Tibial nerve (tissue), 4 donors: ENCODE results near the gene UBE3A. TPM values are rescaled to one million over a fixed set of nuclear protein-coding genes. Genes with fewer than 3 reads are reported as not detected.

Source experiments
- DNase-seq, 2 donors: peaks; one replicate each; pipeline ENCODE4 v3.0.0-alpha.2; 2019; ENCODE audit warnings: low spot score in 2 of 2
- H3K27ac ChIP-seq, 4 donors: fragments of 200-600 bp; sonication (generic) in 3 of 4; one replicate each; pipeline ENCODE4 v1.5.1; 2017 to 2019; ENCODE audit warnings: mild to moderate bottlenecking in 1 of 4
- H3K27me3 ChIP-seq, 2 donors: fragments of 200-600 bp; sonication (generic) in 1 of 2; one replicate each; pipeline versions ENCODE4 v1.5.1 to v1.6.0; 2017 to 2019
- H3K36me3 ChIP-seq, 3 donors: fragments of 200-600 bp; sonication (generic); one replicate each; pipeline ENCODE4 v1.5.1; 2018 to 2019
- H3K4me1 ChIP-seq, 4 donors: fragments of 200-600 bp; sonication (generic) in 3 of 4; one replicate each; pipeline ENCODE4 v1.5.1; 2017 to 2019
- H3K4me3 ChIP-seq, 4 donors: fragments of 200-600 bp; sonication (generic) in 3 of 4; one replicate each; pipeline ENCODE4 v1.5.1; 2017 to 2019; ENCODE audit warnings: mild to moderate bottlenecking in 1 of 4, moderate library complexity in 1 of 4
- H3K9me3 ChIP-seq, 4 donors: fragments of 200-600 bp; sonication (generic) in 3 of 4; one replicate each; pipeline ENCODE4 v1.5.1; 2017 to 2019
- CTCF ChIP-seq, 5 experiments: fragments of 200-600 bp in 3 of 5; fragments of 450-650 bp in 2 of 5; sonication (generic) in 3 of 5; IDR thresholded peaks; one replicate each; pipeline ENCODE4 v1.5.1; 2016 to 2019; ENCODE audit warnings: antibody characterized with exemption in 5 of 5, mild to moderate bottlenecking in 3 of 5, moderate library complexity in 2 of 5
- EP300 ChIP-seq, 2 donors: sonication (generic); formaldehyde crosslinking; IDR thresholded peaks; one replicate each; pipeline ENCODE4 v1.6.1; 2017; ENCODE audit warnings: antibody characterized with exemption in 2 of 2, mild to moderate bottlenecking in 1 of 2
- POLR2A ChIP-seq, 2 donors: fragments of 450-650 bp; IDR thresholded peaks; one replicate each; pipeline ENCODE4 v1.6.1; 2017; ENCODE audit warnings: antibody characterized with exemption in 2 of 2, mild to moderate bottlenecking in 2 of 2, moderate library complexity in 2 of 2
- WGBS, 2 donors: methylation state at CpG; one replicate each; pipeline ENCODE4 v1.1.5; 2018; 5-methylcytosine and 5-hydroxymethylcytosine counted together
- total RNA-seq, 4 donors: library from RNA; depleted of rRNA; stranded (reverse); fragments of >200 nt; gene quantifications; one replicate each; pipeline ENCODE4 v1.1.0, GENCODE V29; 2016

Gene UBE3A
- total RNA-seq, 4 donors from 2014 or later = 63.0 to 83.0 (median 77.1) TPM

GRCh38 chr15:25401501-25401900, 37.3 kb downstream of the UBE3A start:
- DNase-seq = no peak
- no peak overlapping the region for H3K27ac ChIP-seq
- H3K27me3 ChIP-seq = no peaks in the 10 kb centered on the region
- peaks cover 0 to 2% (median 0%) of the 10 kb centered on the region in 4 donors for H3K4me1 ChIP-seq
- H3K9me3 ChIP-seq = peaks cover 0 to 16% (median 5%) of the 10 kb centered on the region in 4 donors
- H3K4me3 ChIP-seq = no peak overlapping the region
- TF ChIP-seq POLR2A (IDR thresholded peaks at IDR 0.05) = no peak
- TF ChIP-seq CTCF (IDR thresholded peaks at IDR 0.05) = no peak
- no peak for TF ChIP-seq EP300 (IDR thresholded peaks at IDR 0.05)
- H3K36me3 ChIP-seq = peaks cover 0 to 50% (median 13%) of the 10 kb centered on the region in 3 donors

- Histone ChIP-seq H3K4me3 (no peak overlapping the region), H3K9me3 (peaks cover 0 to 10% (median 5%) of the 10 kb centered on the region in 4 donors), H3K4me1 (peaks cover 0 to 14% (median 0%) of the 10 kb centered on the region in 4 donors), H3K27ac (no peak overlapping the region), H3K36me3 (peaks cover 0 to 39% (median 1%) of the 10 kb centered on the region in 3 donors), H3K27me3 (no peaks in the 10 kb centered on the region)
- DNase-seq = no peak
- TF ChIP-seq POLR2A (IDR thresholded peaks at IDR 0.05) = no peak
- no peak for TF ChIP-seq CTCF (IDR thresholded peaks at IDR 0.05)
- TF ChIP-seq EP300 (IDR thresholded peaks at IDR 0.05) = no peak
These were observed 41.7 kb downstream of the UBE3A start for GRCh38 chr15:25397100-25397499.

- H3K36me3 ChIP-seq = peaks cover 0 to 41% (median 0%) of the 10 kb centered on the region in 3 donors
- TF ChIP-seq POLR2A (IDR thresholded peaks at IDR 0.05) = no peak
- TF ChIP-seq EP300 (IDR thresholded peaks at IDR 0.05) = no peak
- no peak for TF ChIP-seq CTCF (IDR thresholded peaks at IDR 0.05)
- 50 to 54% methylated on average over 2 of the region's 2 CpGs for WGBS, 2 donors
- no peak overlapping the region for H3K4me3 ChIP-seq
- H3K4me1 ChIP-seq = peaks cover 0 to 24% (median 0%) of the 10 kb centered on the region in 4 donors
- H3K9me3 ChIP-seq = no peaks in the 10 kb centered on the region
- no peak overlapping the region for H3K27ac ChIP-seq
- DNase-seq = no peak
- H3K27me3 ChIP-seq = no peaks in the 10 kb centered on the region
These were observed 43.9 kb downstream of the UBE3A start for GRCh38 chr15:25394898-25395297.

- Histone ChIP-seq H3K27me3 (no peaks in the 10 kb centered on the region), H3K27ac (no peak overlapping the region), H3K4me1 (peaks cover 0 to 24% (median 0%) of the 10 kb centered on the region in 4 donors), H3K9me3 (no peaks in the 10 kb centered on the region), H3K36me3 (peaks cover 0 to 41% (median 0%) of the 10 kb centered on the region in 3 donors), H3K4me3 (no peak overlapping the region)
- WGBS, 2 donors = 77 to 93% methylated on average over 3 of the region's 3 CpGs
- no peak for TF ChIP-seq CTCF (IDR thresholded peaks at IDR 0.05)
- TF ChIP-seq EP300 (IDR thresholded peaks at IDR 0.05) = no peak
- no peak for TF ChIP-seq POLR2A (IDR thresholded peaks at IDR 0.05)
- DNase-seq = no peak
These were observed 46.0 kb downstream of the UBE3A start for GRCh38 chr15:25392806-25393205.

- Histone ChIP-seq H3K4me3 (no peak overlapping the region), H3K27me3 (no peaks in the 10 kb centered on the region), H3K36me3 (peaks cover 0 to 37% (median 0%) of the 10 kb centered on the region in 3 donors), H3K27ac (no peak overlapping the region), H3K9me3 (peaks cover 0 to 2% (median 0%) of the 10 kb centered on the region in 4 donors), H3K4me1 (peaks cover 0 to 22% (median 0%) of the 10 kb centered on the region in 4 donors)
- DNase-seq = no peak
- WGBS, 2 donors = 69 to 72% methylated on average over 4 of the region's 4 CpGs
- TF ChIP-seq EP300 (IDR thresholded peaks at IDR 0.05) (peak in 1 of 2 donors; percentile 57), CTCF (IDR thresholded peaks at IDR 0.05) (no peak)
These were observed 46.7 kb downstream of the UBE3A start for GRCh38 chr15:25391971-25392721.
